Gastrocnemius medialis (tissue), 4 donors: ENCODE data around the gene IL1RL1. TPM values are rescaled to one million over a fixed set of nuclear protein-coding genes. Genes with fewer than 3 reads are reported as not detected.

Source experiments
- ATAC-seq, 2 donors: fragments of 150-250 bp; one replicate each; pipeline ENCODE4 v1.9.1; 2016
- DNase-seq, 2 donors: peaks; one replicate each; pipeline ENCODE4 v3.0.0-alpha.2; 2019
- H3K27ac ChIP-seq, 4 donors: fragments of 200-600 bp; sonication (generic); 1 replicate in 1 of 4; 2 replicates in 3 of 4; pipeline ENCODE4 v1.5.1; 2016 to 2018; ENCODE audit warnings: mild to moderate bottlenecking in 2 of 4, moderate library complexity in 1 of 4
- H3K27me3 ChIP-seq, 3 donors: fragments of 200-600 bp; sonication (generic) in 2 of 3; 1 replicate in 1 of 3; 2 replicates in 2 of 3; pipeline versions ENCODE4 v1.5.1 to v1.6.0; 2016 to 2019; ENCODE audit warnings: mild to moderate bottlenecking in 1 of 3, moderate library complexity in 1 of 3
- H3K36me3 ChIP-seq, 2 donors: fragments of 200-600 bp; sonication (generic) in 1 of 2; one replicate each; pipeline ENCODE4 v1.5.1; 2017 to 2018
- H3K4me1 ChIP-seq, 2 donors: fragments of 200-600 bp; sonication (generic) in 1 of 2; one replicate each; pipeline ENCODE4 v1.5.1; 2016 to 2017; ENCODE audit warnings: mild to moderate bottlenecking in 2 of 2
- H3K4me3 ChIP-seq, 4 donors: fragments of 200-600 bp; sonication (generic) in 3 of 4; 1 replicate in 1 of 4; 2 replicates in 3 of 4; pipeline ENCODE4 v1.5.1; 2016 to 2019; ENCODE audit warnings: mild to moderate bottlenecking in 2 of 4
- H3K9me3 ChIP-seq, 3 donors: fragments of 200-600 bp; sonication (generic) in 2 of 3; 1 replicate in 1 of 3; 2 replicates in 2 of 3; pipeline ENCODE4 v1.5.1; 2016 to 2019
- POLR2A ChIP-seq, 2 donors: fragments of 450-650 bp; IDR thresholded peaks; one replicate each; pipeline ENCODE4 v1.6.1; 2017; ENCODE audit warnings: antibody characterized with exemption in 2 of 2, mild to moderate bottlenecking in 2 of 2, moderate library complexity in 2 of 2
- in situ Hi-C, 4 donors: fragments of 200-750 bp; cut with MboI; loops; one replicate each; pipeline versions ENCODE4 v1.15.0 to v1.8.0; 2017; ENCODE audit warnings: low sequenced_read_pairs in 4 of 4
- intact Hi-C: fragments of 100-400 bp; cut with DNase I; formaldehyde crosslinking; loops from one replicate; pipeline ENCODE4 v1.15.1; 2023; ENCODE audit warnings: low total_unique reads
- total RNA-seq, 4 donors: library from RNA; depleted of rRNA; stranded (reverse); fragments of >200 nt; gene quantifications; one replicate each; pipeline versions ENCODE4 v1.1.0 to v1.2.3, GENCODE V29; 2016
- TF ChIP-seq, protein P1 (sequence below), 5 experiments: fragments of 450-650 bp in 3 of 5; fragments of 200-600 bp in 2 of 5; sonication (generic) in 2 of 5; IDR thresholded peaks in 4 of 5; conservative IDR thresholded peaks in 1 of 5; 1 replicate in 4 of 5; 2 replicates in 1 of 5; pipeline ENCODE4 v1.5.1; 2016 to 2019; ENCODE audit warnings: antibody characterized with exemption in 5 of 5, mild to moderate bottlenecking in 3 of 5, moderate library complexity in 3 of 5

Gene IL1RL1
- total RNA-seq, 4 donors from 2014 or later: 0.82 to 6.8 (median 2.7) TPM

DNA sequence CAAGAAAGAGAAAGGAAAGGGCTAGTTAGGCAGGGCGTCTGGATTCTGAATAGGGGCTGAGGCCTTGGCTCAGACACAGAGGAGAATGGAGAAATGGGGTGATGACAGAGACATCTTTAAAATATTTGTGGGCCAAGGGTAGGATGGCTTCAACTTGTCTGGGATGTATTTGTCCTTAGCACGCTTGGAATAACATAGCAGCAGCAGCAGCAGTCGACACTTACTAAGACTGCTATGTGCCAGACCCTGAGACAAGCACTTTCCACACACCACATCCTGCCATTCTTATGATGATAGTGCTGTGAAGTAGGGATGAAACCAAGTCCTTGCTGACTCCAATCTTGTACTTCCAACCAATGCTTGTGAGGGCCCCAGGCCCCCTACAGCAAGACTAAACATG is 2.6 kb downstream of the IL1RL1 start:
- in situ Hi-C loops: no loop called here
- no peaks in the 10 kb centered on the region for H3K4me1 ChIP-seq
- no peaks in the 10 kb centered on the region for H3K27me3 ChIP-seq
- intact Hi-C loops: no loop called here
- H3K36me3 ChIP-seq: no peaks in the 10 kb centered on the region
- H3K4me3 ChIP-seq: no peak overlapping the region
- ATAC-seq (no peak), DNase-seq (no peak)
- no peak for TF ChIP-seq POLR2A (IDR thresholded peaks at IDR 0.05)
- TF ChIP-seq, protein P1, sequence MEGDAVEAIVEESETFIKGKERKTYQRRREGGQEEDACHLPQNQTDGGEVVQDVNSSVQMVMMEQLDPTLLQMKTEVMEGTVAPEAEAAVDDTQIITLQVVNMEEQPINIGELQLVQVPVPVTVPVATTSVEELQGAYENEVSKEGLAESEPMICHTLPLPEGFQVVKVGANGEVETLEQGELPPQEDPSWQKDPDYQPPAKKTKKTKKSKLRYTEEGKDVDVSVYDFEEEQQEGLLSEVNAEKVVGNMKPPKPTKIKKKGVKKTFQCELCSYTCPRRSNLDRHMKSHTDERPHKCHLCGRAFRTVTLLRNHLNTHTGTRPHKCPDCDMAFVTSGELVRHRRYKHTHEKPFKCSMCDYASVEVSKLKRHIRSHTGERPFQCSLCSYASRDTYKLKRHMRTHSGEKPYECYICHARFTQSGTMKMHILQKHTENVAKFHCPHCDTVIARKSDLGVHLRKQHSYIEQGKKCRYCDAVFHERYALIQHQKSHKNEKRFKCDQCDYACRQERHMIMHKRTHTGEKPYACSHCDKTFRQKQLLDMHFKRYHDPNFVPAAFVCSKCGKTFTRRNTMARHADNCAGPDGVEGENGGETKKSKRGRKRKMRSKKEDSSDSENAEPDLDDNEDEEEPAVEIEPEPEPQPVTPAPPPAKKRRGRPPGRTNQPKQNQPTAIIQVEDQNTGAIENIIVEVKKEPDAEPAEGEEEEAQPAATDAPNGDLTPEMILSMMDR (IDR thresholded peaks at IDR 0.05 in 4 of 5, conservative IDR thresholded peaks at IDR 0.05 in 1 of 5): no peak
- no peaks in the 10 kb centered on the region for H3K9me3 ChIP-seq
- H3K27ac ChIP-seq: no peak overlapping the region

DNA sequence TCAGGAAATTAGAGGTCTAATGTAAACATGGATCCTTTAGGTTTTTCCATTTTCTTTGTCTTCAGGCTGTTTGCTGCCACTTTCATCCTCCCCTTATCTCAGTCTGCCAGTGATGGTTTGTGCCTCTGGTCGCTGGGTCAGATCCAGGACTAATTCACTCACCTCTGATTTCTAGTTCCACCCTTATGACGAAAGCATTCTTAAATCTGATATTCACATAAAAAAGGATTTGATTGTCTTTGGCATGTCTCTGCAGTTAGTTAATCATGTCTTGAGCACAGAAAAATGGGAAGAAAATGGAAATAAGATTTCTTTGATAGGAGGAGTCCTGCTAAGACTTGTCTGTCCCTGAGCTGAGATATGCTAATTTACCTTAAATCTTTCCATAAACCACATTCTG is 4.6 kb downstream of the IL1RL1 start:
- no peak overlapping the region for H3K4me3 ChIP-seq
- H3K27me3 ChIP-seq: no peaks in the 10 kb centered on the region
- in situ Hi-C loops (no loop called here), intact Hi-C loops (no loop called here)
- ATAC-seq (no peak), DNase-seq (no peak)
- H3K36me3 ChIP-seq: no peaks in the 10 kb centered on the region
- no peak overlapping the region for H3K27ac ChIP-seq
- no peaks in the 10 kb centered on the region for H3K4me1 ChIP-seq
- TF ChIP-seq, protein P1 (IDR thresholded peaks at IDR 0.05 in 4 of 5, conservative IDR thresholded peaks at IDR 0.05 in 1 of 5): no peak
- TF ChIP-seq POLR2A (IDR thresholded peaks at IDR 0.05): no peak
- no peaks in the 10 kb centered on the region for H3K9me3 ChIP-seq

DNA sequence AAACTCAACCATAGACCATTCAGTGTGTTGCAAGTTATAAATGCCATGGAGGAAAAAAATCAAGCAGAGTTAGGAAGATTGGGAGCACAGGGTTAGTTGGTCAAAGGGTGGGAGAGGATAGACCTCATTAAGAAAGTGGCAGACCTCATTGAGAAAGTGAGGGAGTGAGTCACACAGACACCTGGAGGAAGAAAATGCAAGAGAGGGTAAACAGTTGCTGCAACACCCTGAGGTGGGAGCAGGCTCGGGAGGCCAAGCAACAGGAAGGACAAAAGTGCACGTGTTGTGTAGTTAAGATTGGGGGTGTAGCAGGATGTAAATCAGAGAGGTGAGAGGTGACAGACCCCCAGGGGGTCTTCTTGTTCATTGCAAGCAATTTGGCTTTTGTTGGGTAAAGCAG is 6.4 kb downstream of the IL1RL1 start:
- Histone ChIP-seq H3K27ac (no peak overlapping the region), H3K36me3 (no peaks in the 10 kb centered on the region), H3K27me3 (no peaks in the 10 kb centered on the region), H3K4me3 (no peak overlapping the region), H3K9me3 (no peaks in the 10 kb centered on the region), H3K4me1 (no peaks in the 10 kb centered on the region)
- intact Hi-C loops: no loop called here
- no peak for DNase-seq
- in situ Hi-C loops: no loop called here
- TF ChIP-seq, protein P1 (IDR thresholded peaks at IDR 0.05 in 4 of 5, conservative IDR thresholded peaks at IDR 0.05 in 1 of 5): no peak
- no peak for TF ChIP-seq POLR2A (IDR thresholded peaks at IDR 0.05)
- no peak for ATAC-seq

DNA sequence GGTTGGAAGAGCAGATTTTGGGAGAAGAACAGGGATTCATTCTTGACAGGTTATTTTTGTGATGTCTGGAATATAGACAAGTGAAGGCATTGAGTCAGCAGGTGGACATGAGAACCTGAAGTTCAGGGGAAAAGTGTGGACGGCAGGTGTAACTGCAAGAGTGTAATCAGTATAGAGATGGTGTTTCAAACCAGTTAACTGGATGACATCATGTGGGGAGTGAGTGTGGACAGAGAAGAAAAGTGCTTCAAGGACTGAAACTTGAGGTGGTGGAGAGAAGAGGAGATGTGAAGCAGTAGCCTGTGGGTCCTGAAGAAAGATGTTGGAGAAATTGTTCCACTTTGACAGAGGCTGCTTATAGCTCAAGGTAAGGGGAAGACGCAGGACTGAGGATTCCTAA is 7.1 kb downstream of the IL1RL1 start:
- TF ChIP-seq POLR2A (IDR thresholded peaks at IDR 0.05): no peak
- TF ChIP-seq, protein P1 (IDR thresholded peaks at IDR 0.05 in 4 of 5, conservative IDR thresholded peaks at IDR 0.05 in 1 of 5): no peak
- in situ Hi-C loops (no loop called here), intact Hi-C loops (no loop called here)
- ATAC-seq (no peak), DNase-seq (no peak)
- Histone ChIP-seq H3K4me3 (no peak overlapping the region), H3K36me3 (no peaks in the 10 kb centered on the region), H3K27ac (no peak overlapping the region), H3K4me1 (no peaks in the 10 kb centered on the region), H3K9me3 (no peaks in the 10 kb centered on the region), H3K27me3 (no peaks in the 10 kb centered on the region)
